Gastrocnemius medialis (tissue), 4 donors: ENCODE measurements around the gene SCN3B. TPM values are rescaled to one million over a fixed set of nuclear protein-coding genes. Genes with fewer than 3 reads are reported as not detected.

ENCODE experiments used
- ATAC-seq, 2 donors: fragments of 150-250 bp; one replicate each; pipeline ENCODE4 v1.9.1; 2016
- DNase-seq, 2 donors: peaks; one replicate each; pipeline ENCODE4 v3.0.0-alpha.2; 2019
- H3K27ac ChIP-seq, 4 donors: fragments of 200-600 bp; sonication (generic); 1 replicate in 1 of 4; 2 replicates in 3 of 4; pipeline ENCODE4 v1.5.1; 2016 to 2018; ENCODE audit warnings: mild to moderate bottlenecking in 2 of 4, moderate library complexity in 1 of 4
- H3K27me3 ChIP-seq, 3 donors: fragments of 200-600 bp; sonication (generic) in 2 of 3; 1 replicate in 1 of 3; 2 replicates in 2 of 3; pipeline versions ENCODE4 v1.5.1 to v1.6.0; 2016 to 2019; ENCODE audit warnings: mild to moderate bottlenecking in 1 of 3, moderate library complexity in 1 of 3
- H3K36me3 ChIP-seq, 2 donors: fragments of 200-600 bp; sonication (generic) in 1 of 2; one replicate each; pipeline ENCODE4 v1.5.1; 2017 to 2018
- H3K4me1 ChIP-seq, 2 donors: fragments of 200-600 bp; sonication (generic) in 1 of 2; one replicate each; pipeline ENCODE4 v1.5.1; 2016 to 2017; ENCODE audit warnings: mild to moderate bottlenecking in 2 of 2
- H3K4me3 ChIP-seq, 4 donors: fragments of 200-600 bp; sonication (generic) in 3 of 4; 1 replicate in 1 of 4; 2 replicates in 3 of 4; pipeline ENCODE4 v1.5.1; 2016 to 2019; ENCODE audit warnings: mild to moderate bottlenecking in 2 of 4
- H3K9me3 ChIP-seq, 3 donors: fragments of 200-600 bp; sonication (generic) in 2 of 3; 1 replicate in 1 of 3; 2 replicates in 2 of 3; pipeline ENCODE4 v1.5.1; 2016 to 2019
- CTCF ChIP-seq, 5 experiments: fragments of 450-650 bp in 3 of 5; fragments of 200-600 bp in 2 of 5; sonication (generic) in 2 of 5; IDR thresholded peaks in 4 of 5; conservative IDR thresholded peaks in 1 of 5; 1 replicate in 4 of 5; 2 replicates in 1 of 5; pipeline ENCODE4 v1.5.1; 2016 to 2019; ENCODE audit warnings: antibody characterized with exemption in 5 of 5, mild to moderate bottlenecking in 3 of 5, moderate library complexity in 3 of 5
- POLR2A ChIP-seq, 2 donors: fragments of 450-650 bp; IDR thresholded peaks; one replicate each; pipeline ENCODE4 v1.6.1; 2017; ENCODE audit warnings: antibody characterized with exemption in 2 of 2, mild to moderate bottlenecking in 2 of 2, moderate library complexity in 2 of 2
- in situ Hi-C, 4 donors: fragments of 200-750 bp; cut with MboI; loops; one replicate each; pipeline versions ENCODE4 v1.15.0 to v1.8.0; 2017; ENCODE audit warnings: low sequenced_read_pairs in 4 of 4
- intact Hi-C: fragments of 100-400 bp; cut with DNase I; formaldehyde crosslinking; loops from one replicate; pipeline ENCODE4 v1.15.1; 2023; ENCODE audit warnings: low total_unique reads
- total RNA-seq, 4 donors: library from RNA; depleted of rRNA; stranded (reverse); fragments of >200 nt; gene quantifications; one replicate each; pipeline versions ENCODE4 v1.1.0 to v1.2.3, GENCODE V29; 2016

The SCN3B gene
- total RNA-seq, 4 donors from 2014 or later = 3.0 to 10.5 (median 4.9) TPM

- H3K27ac ChIP-seq = peak overlapping the region; percentile 74 to 83 (median 80)
- H3K36me3 ChIP-seq = peaks cover 0 to 9% of the 10 kb centered on the region in 2 donors
- ATAC-seq = peak; percentile 98 to 100
- no peaks in the 10 kb centered on the region for H3K27me3 ChIP-seq
- in situ Hi-C loops (no loop called here), intact Hi-C loops (no loop called here)
- H3K9me3 ChIP-seq = no peaks in the 10 kb centered on the region
- peak; percentile 81 to 88 for DNase-seq
- TF ChIP-seq POLR2A (IDR thresholded peaks at IDR 0.05) (no peak), CTCF (IDR thresholded peaks at IDR 0.05 in 4 of 5, conservative IDR thresholded peaks at IDR 0.05 in 1 of 5) (no peak)
- H3K4me1 ChIP-seq = peaks cover 3 to 13% of the 10 kb centered on the region in 2 donors
- no peak overlapping the region for H3K4me3 ChIP-seq
These were observed 37.8 kb downstream of the SCN3B start for GRCh38 chr11:123616505-123617198.

- H3K36me3 ChIP-seq = peaks cover 0 to 35% of the 10 kb centered on the region in 2 donors
- intact Hi-C loops = no loop called here
- peaks cover 3 to 7% of the 10 kb centered on the region in 2 donors for H3K4me1 ChIP-seq
- no peaks in the 10 kb centered on the region for H3K27me3 ChIP-seq
- TF ChIP-seq CTCF (IDR thresholded peaks at IDR 0.05 in 4 of 5, conservative IDR thresholded peaks at IDR 0.05 in 1 of 5) (no peak), POLR2A (IDR thresholded peaks at IDR 0.05) (no peak)
- DNase-seq (no peak), ATAC-seq (no peak)
- no peaks in the 10 kb centered on the region for H3K9me3 ChIP-seq
- in situ Hi-C loops = no loop called here
- no peak overlapping the region for H3K4me3 ChIP-seq
- no peak overlapping the region for H3K27ac ChIP-seq
These were observed 42.7 kb downstream of the SCN3B start for GRCh38 chr11:123611698-123612097.

DNA sequence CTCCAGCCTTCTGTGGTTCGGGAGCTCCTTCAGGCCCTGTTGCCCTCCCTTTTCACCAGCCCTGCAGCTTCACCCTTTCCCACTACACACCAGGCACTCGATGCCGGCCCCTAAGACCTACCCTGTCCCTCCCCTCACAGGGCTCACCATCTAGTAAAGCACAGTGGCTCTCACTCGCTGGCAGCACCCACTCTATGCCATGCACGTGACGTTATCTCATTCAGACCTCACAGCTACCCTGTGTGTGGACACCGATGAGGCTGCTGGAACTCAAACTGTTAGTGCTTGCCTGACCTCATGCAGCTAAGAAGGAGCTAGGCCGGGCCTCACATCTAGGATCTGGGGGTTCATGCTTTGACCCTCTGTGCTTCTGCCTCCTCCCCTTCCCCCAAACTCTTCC is 45.5 kb downstream of the SCN3B start:
- H3K36me3 ChIP-seq = peaks cover 0 to 44% of the 10 kb centered on the region in 2 donors
- in situ Hi-C loops = no loop called here
- H3K9me3 ChIP-seq = no peaks in the 10 kb centered on the region
- TF ChIP-seq CTCF (IDR thresholded peaks at IDR 0.05 in 4 of 5, conservative IDR thresholded peaks at IDR 0.05 in 1 of 5) (no peak), POLR2A (IDR thresholded peaks at IDR 0.05) (no peak)
- no peak for ATAC-seq
- no peak overlapping the region for H3K4me3 ChIP-seq
- no peaks in the 10 kb centered on the region for H3K4me1 ChIP-seq
- H3K27me3 ChIP-seq = no peaks in the 10 kb centered on the region
- intact Hi-C loops = no loop called here
- H3K27ac ChIP-seq = no peak overlapping the region
- no peak for DNase-seq

- H3K9me3 ChIP-seq = no peaks in the 10 kb centered on the region
- no peaks in the 10 kb centered on the region for H3K27me3 ChIP-seq
- peaks cover 0 to 39% of the 10 kb centered on the region in 2 donors for H3K36me3 ChIP-seq
- intact Hi-C loops (no loop called here), in situ Hi-C loops (no loop called here)
- H3K4me3 ChIP-seq = no peak overlapping the region
- TF ChIP-seq POLR2A (IDR thresholded peaks at IDR 0.05) = no peak
- no peak for TF ChIP-seq CTCF (IDR thresholded peaks at IDR 0.05 in 4 of 5, conservative IDR thresholded peaks at IDR 0.05 in 1 of 5)
- no peak overlapping the region for H3K27ac ChIP-seq
- ATAC-seq = no peak
- no peak for DNase-seq
- H3K4me1 ChIP-seq = no peaks in the 10 kb centered on the region
These were observed 46.1 kb downstream of the SCN3B start for GRCh38 chr11:123608371-123608770.
